CD8-positive, alpha-beta memory T cell (primary cell): Measurements from ENCODE around the gene TIMMDC1. TPM values are rescaled to one million over a fixed set of nuclear protein-coding genes. Genes with fewer than 3 reads are reported as not detected.
"Not testable (repeated sequence)": the region's sequence is repeated elsewhere in the genome, so short reads cannot be mapped to it uniquely, and the experiment has no call there.

Experiments used
- CTCF ChIA-PET: fragments of 350-600 bp; sonication (Branson Sonifier 250); formaldehyde crosslinking; loops from one replicate; lab custom pipeline; 2021; ENCODE audit warnings: antibody characterized with exemption; lab: Charles Lee
- POLR2A ChIA-PET: fragments of 350-600 bp; sonication (Branson Sonifier 250); formaldehyde crosslinking; loops from one replicate; lab custom pipeline; 2021; ENCODE audit warnings: antibody characterized with exemption; lab: Charles Lee
- DNase-seq, 5 donors: peaks; one replicate each; pipeline versions ENCODE4 v3.0.0 to v3.0.0-alpha.2; 2020 to 2022; ENCODE audit warnings: mixed read lengths in 1 of 5
- H3K27ac ChIP-seq: one replicate; pipeline ENCODE4 v1.7.0; 2013; ENCODE audit warnings: low read depth, mild to moderate bottlenecking, low read length, moderate library complexity
- H3K27me3 ChIP-seq: 2 replicates; pipeline ENCODE4 v1.7.0; 2013; ENCODE audit warnings: low read length, mild to moderate bottlenecking; ENCODE audit not compliant: insufficient read depth, poor library complexity, severe bottlenecking
- H3K36me3 ChIP-seq: 2 replicates; pipeline ENCODE4 v1.7.0; 2013; ENCODE audit warnings: mild to moderate bottlenecking, low read length, moderate library complexity; ENCODE audit not compliant: insufficient read depth
- H3K4me1 ChIP-seq: 2 replicates; pipeline ENCODE4 v1.7.0; 2013; ENCODE audit warnings: mild to moderate bottlenecking, low read length, moderate library complexity; ENCODE audit not compliant: insufficient read depth
- H3K4me3 ChIP-seq: 2 replicates; pipeline ENCODE4 v1.7.0; 2013; ENCODE audit warnings: mild to moderate bottlenecking, low read length
- H3K9me3 ChIP-seq: 2 replicates; pipeline ENCODE4 v1.7.0; 2013; ENCODE audit warnings: mild to moderate bottlenecking, low read length
- H3K27ac Mint-ChIP-seq, 8 donors: one replicate each; pipeline ENCODE4 v1.8.0; 2020 to 2021; ENCODE audit warnings: mixed read lengths in 8 of 8, mild to moderate bottlenecking in 6 of 8, inconsistent platforms in 3 of 8, moderate library complexity in 3 of 8
- H3K27me3 Mint-ChIP-seq, 2 donors: one replicate each; pipeline ENCODE4 v1.8.0; 2020 to 2021; ENCODE audit warnings: mixed read lengths in 2 of 2, mild to moderate bottlenecking in 1 of 2, moderate library complexity in 1 of 2
- H3K36me3 Mint-ChIP-seq, 3 donors: one replicate each; pipeline ENCODE4 v1.8.0; 2020 to 2021; ENCODE audit warnings: mixed read lengths in 3 of 3, inconsistent platforms in 1 of 3, mild to moderate bottlenecking in 1 of 3
- H3K4me1 Mint-ChIP-seq, 3 donors: one replicate each; pipeline ENCODE4 v1.8.0; 2020 to 2021; ENCODE audit warnings: mixed read lengths in 3 of 3, inconsistent platforms in 1 of 3, mild to moderate bottlenecking in 1 of 3
- H3K4me3 Mint-ChIP-seq, 7 donors: one replicate each; pipeline ENCODE4 v1.8.0; 2020 to 2021; ENCODE audit warnings: mixed read lengths in 7 of 7, mild to moderate bottlenecking in 6 of 7, moderate library complexity in 4 of 7, inconsistent platforms in 2 of 7
- H3K9me3 Mint-ChIP-seq, 5 donors: one replicate each; pipeline ENCODE4 v1.8.0; 2020 to 2022; ENCODE audit warnings: mixed read lengths in 5 of 5, mild to moderate bottlenecking in 3 of 5, moderate library complexity in 2 of 5, inconsistent platforms in 1 of 5
- polyA plus RNA-seq: library from polyadenylated mRNA; unstranded; fragments of 300-500 nt; fragmentation: Illumina TruSeq; gene quantifications from one replicate; pipeline ENCODE4 v1.2.3, GENCODE V29; 2021
- total RNA-seq, 2 experiments: library from RNA; stranded (reverse); gene quantifications; one replicate each; pipeline ENCODE4 v1.2.3, GENCODE V29; 2021

TIMMDC1 gene
- total and polyA plus RNA-seq, 3 experiments from 2014 or later, result 81.1 to 158 (median 152) TPM

DNA sequence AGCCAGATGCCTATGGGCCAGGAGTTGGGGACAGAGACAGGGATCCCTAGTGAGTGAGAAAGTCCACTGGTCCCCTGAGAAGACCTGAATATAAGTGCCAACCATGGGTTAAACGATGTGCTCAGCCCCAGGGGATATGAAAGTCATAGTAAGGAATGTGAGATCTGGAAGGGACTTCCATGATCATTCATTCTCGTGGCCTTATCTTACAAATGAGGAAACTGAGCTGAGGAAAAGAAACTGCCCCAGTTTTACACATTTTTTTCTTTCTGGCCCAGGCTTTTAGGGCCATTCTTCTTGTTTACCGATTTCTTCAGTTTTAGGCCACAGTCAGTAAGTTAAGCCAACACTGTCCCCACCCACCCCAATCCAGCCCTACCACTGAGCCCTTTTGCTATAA lies 50.0 kb downstream of the TIMMDC1 start:
- H3K36me3 Mint-ChIP-seq, result no peaks in the 10 kb centered on the region
- H3K27ac Mint-ChIP-seq, result no peak overlapping the region
- Histone ChIP-seq H3K27ac (no peak overlapping the region), H3K4me1 (no peaks in the 10 kb centered on the region), H3K27me3 (no peaks in the 10 kb centered on the region), H3K36me3 (no peaks in the 10 kb centered on the region), H3K9me3 (no peaks in the 10 kb centered on the region), H3K4me3 (no peak overlapping the region)
- H3K4me1 Mint-ChIP-seq, result no peaks in the 10 kb centered on the region
- no peak for DNase-seq
- ChIA-PET POLR2A (no interaction called here), CTCF (no interaction called here)
- no peak overlapping the region for H3K4me3 Mint-ChIP-seq
- no peaks in the 10 kb centered on the region for H3K27me3 Mint-ChIP-seq
- no peaks in the 10 kb centered on the region for H3K9me3 Mint-ChIP-seq

DNA sequence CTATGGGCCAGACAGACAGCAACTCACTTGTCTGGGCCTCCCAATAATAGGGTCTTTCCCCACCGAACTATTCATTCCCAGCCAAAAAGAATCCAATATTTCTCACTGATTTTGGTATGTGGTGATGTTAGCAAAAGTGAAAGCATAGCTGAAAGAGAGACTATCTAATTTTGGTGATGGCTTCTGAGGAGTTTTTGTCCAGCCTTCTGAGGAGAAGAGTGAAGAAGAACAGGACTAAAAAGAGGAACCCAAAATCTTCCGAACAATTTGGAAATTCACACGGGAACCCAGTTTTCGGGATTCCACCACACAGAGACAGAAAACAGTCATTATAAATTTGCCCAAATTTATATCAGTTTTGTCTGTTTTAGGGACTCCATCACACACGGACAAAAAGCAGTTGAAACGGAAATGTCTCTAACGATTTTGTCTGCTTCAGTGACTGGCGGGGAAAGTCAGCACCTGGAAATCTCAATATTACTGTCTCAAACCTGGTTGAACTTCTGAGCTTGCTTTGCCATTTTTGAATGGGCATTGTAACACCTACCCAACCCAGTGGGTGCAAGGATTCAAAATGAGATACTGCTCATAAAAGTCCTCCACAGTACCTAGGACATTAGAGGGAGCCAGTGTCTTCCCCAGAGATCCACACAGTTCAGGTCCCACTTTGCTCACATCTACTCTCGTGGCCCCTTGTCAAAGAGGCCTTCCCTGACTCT lies 52.0 kb downstream of the TIMMDC1 start:
- no peak for DNase-seq
- no peak overlapping the region for H3K27ac ChIP-seq
- POLR2A ChIA-PET, result no interaction called here
- H3K9me3 Mint-ChIP-seq, result no peaks in the 10 kb centered on the region
- H3K36me3 ChIP-seq, result no peaks in the 10 kb centered on the region
- no peak overlapping the region for H3K4me3 ChIP-seq
- CTCF ChIA-PET, result interaction anchor here (1.0 kb wide), 1 partner anchor 10 kb away, joined by 3 read pairs; no protein-coding TSS in a partner anchor
- H3K27ac Mint-ChIP-seq, result no peak overlapping the region
- no peaks in the 10 kb centered on the region for H3K9me3 ChIP-seq
- peaks cover 0 to 1% of the 10 kb centered on the region in 2 donors for H3K27me3 Mint-ChIP-seq
- H3K36me3 Mint-ChIP-seq, result no peaks in the 10 kb centered on the region
- peaks cover 0 to 5% (median 0%) of the 10 kb centered on the region in 3 donors for H3K4me1 Mint-ChIP-seq
- H3K4me3 Mint-ChIP-seq, result no peak overlapping the region
- H3K4me1 ChIP-seq, result no peaks in the 10 kb centered on the region
- no peaks in the 10 kb centered on the region for H3K27me3 ChIP-seq

DNA sequence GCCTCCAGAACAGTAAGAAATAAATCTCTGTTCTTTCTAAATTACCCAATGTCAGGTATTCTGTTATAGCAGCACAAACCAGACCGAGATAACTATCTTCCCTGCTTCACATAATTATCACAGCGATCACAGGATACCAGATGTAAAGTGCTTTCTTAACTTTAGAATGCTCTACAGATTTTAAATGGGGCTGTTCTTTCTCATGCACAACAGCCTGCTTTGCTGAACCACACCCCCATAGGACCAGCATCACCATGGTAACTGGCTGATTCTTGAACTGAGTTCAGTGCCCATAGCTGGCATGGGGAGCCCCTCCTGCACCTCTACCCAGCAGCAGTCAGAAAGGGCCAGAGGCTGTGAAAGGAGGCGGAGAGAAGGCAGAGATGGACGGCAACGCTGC lies 53.3 kb downstream of the TIMMDC1 start:
- no peak overlapping the region for H3K27ac ChIP-seq
- Mint-ChIP-seq H3K4me3 (no peak overlapping the region), H3K27ac (no peak overlapping the region), H3K36me3 (no peaks in the 10 kb centered on the region), H3K4me1 (peaks cover 0 to 9% (median 0%) of the 10 kb centered on the region in 3 donors), H3K9me3 (no peaks in the 10 kb centered on the region), H3K27me3 (peaks cover 0 to 1% of the 10 kb centered on the region in 2 donors)
- H3K36me3 ChIP-seq, result no peaks in the 10 kb centered on the region
- POLR2A ChIA-PET, result no interaction called here
- no peaks in the 10 kb centered on the region for H3K9me3 ChIP-seq
- CTCF ChIA-PET, result interaction anchor here (1.2 kb wide), 1 partner anchor 12 kb away, joined by 3 read pairs; no protein-coding TSS in a partner anchor
- DNase-seq, result no peak
- no peaks in the 10 kb centered on the region for H3K27me3 ChIP-seq
- no peak overlapping the region for H3K4me3 ChIP-seq
- no peaks in the 10 kb centered on the region for H3K4me1 ChIP-seq

DNA sequence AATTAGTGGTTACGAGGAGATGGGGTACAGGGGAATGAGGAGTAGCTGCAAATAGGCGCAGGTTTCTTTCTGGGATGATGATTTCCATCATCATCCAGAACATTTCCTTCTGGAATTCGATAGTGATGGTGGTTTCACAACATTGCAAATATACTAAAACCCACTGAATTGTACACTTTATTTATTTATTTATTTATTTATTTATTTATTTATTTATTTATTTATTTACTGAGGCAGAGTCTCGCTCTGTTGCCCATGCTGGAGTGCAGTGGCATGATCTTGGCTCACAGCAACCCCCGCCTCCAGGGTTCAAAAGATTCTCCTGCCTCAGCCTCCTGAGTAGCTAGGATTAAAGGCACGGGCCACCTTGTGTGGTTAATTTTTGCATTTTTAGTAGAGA lies 54.6 kb downstream of the TIMMDC1 start:
- H3K4me3 Mint-ChIP-seq, H3K27ac Mint-ChIP-seq, H3K36me3 ChIP-seq, H3K36me3 Mint-ChIP-seq, H3K9me3 Mint-ChIP-seq, CTCF ChIA-PET, H3K27me3 Mint-ChIP-seq, H3K27ac ChIP-seq, H3K4me3 ChIP-seq, H3K9me3 ChIP-seq, DNase-seq, H3K4me1 ChIP-seq, H3K27me3 ChIP-seq: not testable (repeated sequence)
- POLR2A ChIA-PET, result interaction anchor here (1.0 kb wide), 1 partner anchor 54 kb away, joined by 3 read pairs; no protein-coding TSS in a partner anchor
- H3K4me1 Mint-ChIP-seq, result peaks cover 0 to 22% (median 4%) of the 10 kb centered on the region in 3 donors

DNA sequence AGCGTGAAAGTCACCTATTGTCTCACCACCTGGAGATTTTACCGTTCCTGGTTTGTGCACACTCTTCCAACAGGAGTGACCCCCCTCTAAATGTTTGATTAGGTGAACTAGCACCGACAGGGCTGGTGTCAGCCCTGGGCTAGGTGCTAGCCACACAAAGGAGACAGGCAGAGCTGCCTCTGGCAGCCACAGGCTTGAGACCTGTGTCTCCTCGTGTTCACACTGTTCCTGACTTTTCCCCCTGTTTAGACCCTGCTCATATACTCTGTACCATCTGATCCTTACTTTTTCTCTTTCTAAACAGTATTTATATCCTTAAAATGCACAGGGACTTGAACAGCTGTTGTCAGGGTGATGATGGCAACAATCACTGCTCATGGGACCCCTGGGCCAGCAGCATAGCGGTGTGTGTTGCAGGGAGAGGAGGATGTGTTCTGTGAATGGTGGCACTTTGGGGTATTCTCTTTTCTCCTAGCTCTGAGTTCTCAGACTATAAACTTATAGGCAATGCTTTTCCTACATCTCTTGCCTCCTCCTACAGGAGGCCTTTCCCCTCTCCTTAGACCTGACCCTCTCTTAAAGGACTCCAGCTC lies 55.6 kb downstream of the TIMMDC1 start:
- Histone ChIP-seq H3K27me3 (no peaks in the 10 kb centered on the region), H3K27ac (no peak overlapping the region), H3K9me3 (no peaks in the 10 kb centered on the region), H3K4me1 (no peaks in the 10 kb centered on the region), H3K4me3 (no peak overlapping the region), H3K36me3 (no peaks in the 10 kb centered on the region)
- Mint-ChIP-seq H3K4me3 (no peak overlapping the region), H3K36me3 (no peaks in the 10 kb centered on the region), H3K27ac (peak overlapping the region in 1 of 8 donors; percentile 52), H3K27me3 (peaks cover 0 to 1% of the 10 kb centered on the region in 2 donors), H3K9me3 (no peaks in the 10 kb centered on the region), H3K4me1 (peaks cover 0 to 26% (median 7%) of the 10 kb centered on the region in 3 donors)
- ChIA-PET CTCF (no interaction called here), POLR2A (no interaction called here)
- DNase-seq, result no peak

DNA sequence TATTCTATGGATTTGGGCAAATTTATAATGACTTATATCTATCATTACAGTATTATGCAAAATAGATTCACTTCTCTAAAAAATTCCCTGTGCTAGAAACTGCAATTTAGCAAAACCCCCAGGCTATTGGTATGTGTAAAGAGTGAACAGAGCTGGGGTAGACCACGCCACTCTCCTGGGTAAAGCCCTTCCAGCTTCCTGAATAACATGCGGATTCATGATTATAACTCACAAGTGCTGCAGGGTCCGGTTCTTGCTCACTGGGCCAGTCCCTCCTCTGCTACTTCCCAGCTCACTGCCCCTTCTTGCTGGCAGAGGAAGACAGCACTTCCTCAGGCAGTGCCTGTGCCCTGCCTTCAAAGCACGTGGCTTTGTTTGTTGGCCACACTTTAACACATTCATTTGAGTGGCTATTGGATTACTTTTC lies 57.0 kb downstream of the TIMMDC1 start:
- Mint-ChIP-seq H3K4me3 (peak overlapping the region in 1 of 7 donors; percentile 35), H3K4me1 (peaks cover 6 to 32% (median 14%) of the 10 kb centered on the region in 3 donors)

DNA sequence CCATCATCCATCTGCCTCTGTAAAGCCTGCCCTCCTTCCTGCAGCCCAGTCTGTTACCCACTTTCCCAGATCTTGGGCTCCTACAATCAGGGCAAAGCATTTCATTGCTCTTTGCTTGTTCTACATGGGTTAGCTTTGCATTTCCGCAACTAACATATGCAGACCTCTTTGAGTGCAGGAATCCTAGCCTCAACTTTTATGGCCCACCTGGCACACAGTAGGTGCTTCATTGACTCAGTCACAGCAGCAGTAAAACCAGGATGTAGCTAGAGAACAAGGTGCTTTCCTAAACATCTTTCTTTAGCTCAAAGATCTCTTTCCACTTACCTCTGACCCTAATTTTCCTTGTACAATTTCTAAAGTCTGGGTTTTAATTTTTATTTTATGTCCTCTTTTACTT lies 57.6 kb downstream of the TIMMDC1 start:
- H3K9me3 Mint-ChIP-seq, result no peaks in the 10 kb centered on the region
- no peaks in the 10 kb centered on the region for H3K4me1 ChIP-seq
- no peak overlapping the region for H3K27ac ChIP-seq
- H3K4me3 ChIP-seq, result no peak overlapping the region
- H3K4me3 Mint-ChIP-seq, result no peak overlapping the region
- no peaks in the 10 kb centered on the region for H3K27me3 ChIP-seq
- no peaks in the 10 kb centered on the region for H3K9me3 ChIP-seq
- CTCF ChIA-PET, result no interaction called here
- H3K36me3 ChIP-seq, result no peaks in the 10 kb centered on the region
- peaks cover 0 to 1% of the 10 kb centered on the region in 2 donors for H3K27me3 Mint-ChIP-seq
- H3K36me3 Mint-ChIP-seq, result no peaks in the 10 kb centered on the region
- H3K4me1 Mint-ChIP-seq, result peaks cover 8 to 32% (median 17%) of the 10 kb centered on the region in 3 donors
- no peak overlapping the region for H3K27ac Mint-ChIP-seq
- POLR2A ChIA-PET, result no interaction called here
- no peak for DNase-seq

More for the DNA sequence above, 57.0 kb downstream of the TIMMDC1 start:
- ChIA-PET POLR2A (no interaction called here), CTCF (no interaction called here)
- Histone ChIP-seq H3K4me3 (no peak overlapping the region), H3K4me1 (no peaks in the 10 kb centered on the region), H3K9me3 (no peaks in the 10 kb centered on the region), H3K27ac (no peak overlapping the region), H3K36me3 (no peaks in the 10 kb centered on the region), H3K27me3 (no peaks in the 10 kb centered on the region)
- peak overlapping the region in 1 of 8 donors; percentile 6 for H3K27ac Mint-ChIP-seq
- H3K27me3 Mint-ChIP-seq, result peaks cover 0 to 1% of the 10 kb centered on the region in 2 donors
- H3K36me3 Mint-ChIP-seq, result no peaks in the 10 kb centered on the region
- H3K9me3 Mint-ChIP-seq, result no peaks in the 10 kb centered on the region
- DNase-seq, result no peak

DNA sequence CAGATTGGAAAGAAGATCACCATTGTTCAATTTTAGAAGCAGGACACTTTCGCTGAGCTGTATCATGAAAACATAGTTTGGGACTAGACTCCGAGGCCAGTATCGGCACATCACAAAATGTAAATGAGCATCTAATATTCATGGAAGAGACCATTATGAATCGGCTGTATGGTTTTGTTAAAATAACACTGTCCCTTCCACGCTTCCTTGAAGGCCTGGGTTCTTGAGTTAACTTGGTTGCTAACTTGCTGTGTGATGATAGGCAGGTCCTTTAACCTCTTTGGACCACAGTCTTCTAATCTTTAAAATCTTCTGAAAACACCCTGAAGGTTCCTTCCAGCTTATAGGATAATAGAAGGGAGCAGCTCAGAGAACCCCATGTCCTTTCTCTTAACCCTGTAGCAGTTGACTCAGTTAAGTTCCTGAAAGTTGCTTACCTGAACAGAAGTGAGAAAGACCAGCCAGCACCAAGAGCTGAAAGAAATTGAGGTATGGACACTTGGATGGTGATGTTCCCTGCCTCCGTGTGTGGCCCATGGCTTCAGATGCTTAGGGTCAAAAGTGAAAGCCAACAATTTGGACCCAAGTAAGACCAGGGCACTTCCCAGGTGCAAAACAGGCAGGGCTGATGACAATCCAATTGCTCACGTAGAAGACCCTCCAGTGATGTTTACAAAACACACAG lies 59.0 kb downstream of the TIMMDC1 start:
- CTCF ChIA-PET, result no interaction called here
- H3K4me3 ChIP-seq, result no peak overlapping the region
- no peak for DNase-seq
- H3K4me3 Mint-ChIP-seq, result peak overlapping the region in 3 of 7 donors; percentile 19 to 35 (median 30)
- no peaks in the 10 kb centered on the region for H3K4me1 ChIP-seq
- no peaks in the 10 kb centered on the region for H3K36me3 Mint-ChIP-seq
- H3K27me3 ChIP-seq, result no peaks in the 10 kb centered on the region
- POLR2A ChIA-PET, result no interaction called here
- peaks cover 0 to 1% of the 10 kb centered on the region in 2 donors for H3K27me3 Mint-ChIP-seq
- H3K36me3 ChIP-seq, result no peaks in the 10 kb centered on the region
- H3K9me3 ChIP-seq, result no peaks in the 10 kb centered on the region
- no peaks in the 10 kb centered on the region for H3K9me3 Mint-ChIP-seq
- H3K27ac ChIP-seq, result no peak overlapping the region
- peaks cover 9 to 36% (median 24%) of the 10 kb centered on the region in 3 donors for H3K4me1 Mint-ChIP-seq
- peak overlapping the region in 2 of 8 donors; percentile 18 to 21 for H3K27ac Mint-ChIP-seq
